ENCODE measurements around the gene TMCO2.

Gene TMCO2

GRCh38 chr1:40274331-40274730, 26.6 kb downstream of the TMCO2 start:
- no peak overlapping the region for H3K9ac ChIP-seq (ENCODE audit: low read depth, low read length)
- no peak overlapping the region for H3K4me2 ChIP-seq (ENCODE audit: insufficient read depth, low read length)
- ATAC-seq (ENCODE audit: insufficient read depth, low read depth) (no peak), DNase-seq (no peak)
- no peaks in the 10 kb centered on the region for H3K27me3 ChIP-seq (ENCODE audit: insufficient read depth, low read length, poor library complexity)
- 0 out of 2 replicates have a peak, but pooled peaks cover 3% of the 10 kb centered on the region for H3K79me2 ChIP-seq (ENCODE audit: insufficient read depth, low read length)
- H3K4me1 ChIP-seq (ENCODE audit: insufficient read depth, low read length) = no peaks in the 10 kb centered on the region
- H3K36me3 ChIP-seq (ENCODE audit: insufficient read depth, low read length) = peaks cover 69% of the 10 kb centered on the region
- H3K4me3 ChIP-seq (ENCODE audit: low read depth in 1 of 2, low read length in 2 of 2) = no peak overlapping the region
- no peak overlapping the region for H3K27ac ChIP-seq (ENCODE audit: low read length)
- TF ChIP-seq CTCF (IDR thresholded peaks at IDR 0.05; ENCODE audit: borderline replicate concordance, extremely low read depth, low read length, poor library complexity, severe bottlenecking) (no peak), EZH2 (IDR thresholded peaks at IDR 0.05; ENCODE audit: borderline replicate concordance, low read depth, low read length, severe bottlenecking) (no peak)
- no peaks in the 10 kb centered on the region; the same call in 1 of the 2 replicates for H4K20me1 ChIP-seq (ENCODE audit: insufficient read depth, low read length)
- H2AFZ ChIP-seq (ENCODE audit: low read depth, low read length) = no peak overlapping the region
- H3K9me3 ChIP-seq (ENCODE audit: insufficient read depth, low read length, severe bottlenecking) = no peaks in the 10 kb centered on the region

- Histone ChIP-seq H3K4me1 (ENCODE audit: insufficient read depth, low read length) (no peaks in the 10 kb centered on the region), H3K4me2 (ENCODE audit: insufficient read depth, low read length) (no peak overlapping the region), H4K20me1 (ENCODE audit: insufficient read depth, low read length) (no peaks in the 10 kb centered on the region), H3K4me3 (ENCODE audit: low read depth in 1 of 2, low read length in 2 of 2) (no peak overlapping the region), H3K9ac (ENCODE audit: low read depth, low read length) (no peak overlapping the region), H3K27me3 (ENCODE audit: insufficient read depth, low read length, poor library complexity) (no peaks in the 10 kb centered on the region), H3K9me3 (ENCODE audit: insufficient read depth, low read length, severe bottlenecking) (no peaks in the 10 kb centered on the region), H3K79me2 (ENCODE audit: insufficient read depth, low read length) (0 out of 2 replicates have a peak, but pooled peaks cover 3% of the 10 kb centered on the region), H2AFZ (ENCODE audit: low read depth, low read length) (no peak overlapping the region), H3K27ac (ENCODE audit: low read length) (no peak overlapping the region), H3K36me3 (ENCODE audit: insufficient read depth, low read length) (peaks cover 63% of the 10 kb centered on the region)
- no peak for ATAC-seq (ENCODE audit: insufficient read depth, low read depth)
- no peak for DNase-seq
- TF ChIP-seq EZH2 (IDR thresholded peaks at IDR 0.05; ENCODE audit: borderline replicate concordance, low read depth, low read length, severe bottlenecking) (no peak), CTCF (IDR thresholded peaks at IDR 0.05; ENCODE audit: borderline replicate concordance, extremely low read depth, low read length, poor library complexity, severe bottlenecking) (no peak)
These were observed 28.4 kb downstream of the TMCO2 start for GRCh38 chr1:40276122-40276521.

- no peak for ATAC-seq (ENCODE audit: insufficient read depth, low read depth)
- no peak overlapping the region for H3K27ac ChIP-seq (ENCODE audit: low read length)
- no peak overlapping the region for H3K4me2 ChIP-seq (ENCODE audit: insufficient read depth, low read length)
- no peaks in the 10 kb centered on the region for H3K9me3 ChIP-seq (ENCODE audit: insufficient read depth, low read length, severe bottlenecking)
- H3K79me2 ChIP-seq (ENCODE audit: insufficient read depth, low read length) = no peaks in the 10 kb centered on the region
- no peak for DNase-seq
- no peak for TF ChIP-seq EZH2 (IDR thresholded peaks at IDR 0.05; ENCODE audit: borderline replicate concordance, low read depth, low read length, severe bottlenecking)
- TF ChIP-seq CTCF (IDR thresholded peaks at IDR 0.05; ENCODE audit: borderline replicate concordance, extremely low read depth, low read length, poor library complexity, severe bottlenecking) = no peak
- H3K36me3 ChIP-seq (ENCODE audit: insufficient read depth, low read length) = peaks cover 44% of the 10 kb centered on the region
- H3K27me3 ChIP-seq (ENCODE audit: insufficient read depth, low read length, poor library complexity) = no peaks in the 10 kb centered on the region
- no peak overlapping the region for H2AFZ ChIP-seq (ENCODE audit: low read depth, low read length)
- no peaks in the 10 kb centered on the region for H4K20me1 ChIP-seq (ENCODE audit: insufficient read depth, low read length)
- H3K4me3 ChIP-seq (ENCODE audit: low read depth in 1 of 2, low read length in 2 of 2) = no peak overlapping the region
- H3K4me1 ChIP-seq (ENCODE audit: insufficient read depth, low read length) = no peaks in the 10 kb centered on the region
- no peak overlapping the region for H3K9ac ChIP-seq (ENCODE audit: low read depth, low read length)
These were observed 34.1 kb downstream of the TMCO2 start for GRCh38 chr1:40281853-40282252.

GRCh38 chr1:40291293-40291692, 43.6 kb downstream of the TMCO2 start:
- TF ChIP-seq CTCF (IDR thresholded peaks at IDR 0.05; ENCODE audit: borderline replicate concordance, extremely low read depth, low read length, poor library complexity, severe bottlenecking) = no peak
- TF ChIP-seq EZH2 (IDR thresholded peaks at IDR 0.05; ENCODE audit: borderline replicate concordance, low read depth, low read length, severe bottlenecking) = no peak
- ATAC-seq (ENCODE audit: insufficient read depth, low read depth) = no peak
- Histone ChIP-seq H3K36me3 (ENCODE audit: insufficient read depth, low read length) (peaks cover 70% of the 10 kb centered on the region), H3K27me3 (ENCODE audit: insufficient read depth, low read length, poor library complexity) (no peaks in the 10 kb centered on the region), H3K27ac (ENCODE audit: low read length) (no peak overlapping the region), H3K4me3 (ENCODE audit: low read depth in 1 of 2, low read length in 2 of 2) (no peak overlapping the region), H4K20me1 (ENCODE audit: insufficient read depth, low read length) (no peaks in the 10 kb centered on the region), H2AFZ (ENCODE audit: low read depth, low read length) (no peak overlapping the region), H3K4me2 (ENCODE audit: insufficient read depth, low read length) (no peak overlapping the region), H3K9me3 (ENCODE audit: insufficient read depth, low read length, severe bottlenecking) (no peaks in the 10 kb centered on the region), H3K9ac (ENCODE audit: low read depth, low read length) (no peak overlapping the region), H3K4me1 (ENCODE audit: insufficient read depth, low read length) (no peaks in the 10 kb centered on the region), H3K79me2 (ENCODE audit: insufficient read depth, low read length) (no peaks in the 10 kb centered on the region)
- DNase-seq = no peak
